ENCODE results near the gene EVI2B. TPM values are rescaled to one million over a fixed set of nuclear protein-coding genes. Genes with fewer than 3 reads are reported as not detected.
"Not testable (repeated sequence)": the region's sequence is repeated elsewhere in the genome, so short reads cannot be mapped to it uniquely, and the experiment has no call there.

The EVI2B gene
- total and polyA plus RNA-seq, 2 experiments from 2014 or later, result 0.22 to 0.49 TPM

DNA sequence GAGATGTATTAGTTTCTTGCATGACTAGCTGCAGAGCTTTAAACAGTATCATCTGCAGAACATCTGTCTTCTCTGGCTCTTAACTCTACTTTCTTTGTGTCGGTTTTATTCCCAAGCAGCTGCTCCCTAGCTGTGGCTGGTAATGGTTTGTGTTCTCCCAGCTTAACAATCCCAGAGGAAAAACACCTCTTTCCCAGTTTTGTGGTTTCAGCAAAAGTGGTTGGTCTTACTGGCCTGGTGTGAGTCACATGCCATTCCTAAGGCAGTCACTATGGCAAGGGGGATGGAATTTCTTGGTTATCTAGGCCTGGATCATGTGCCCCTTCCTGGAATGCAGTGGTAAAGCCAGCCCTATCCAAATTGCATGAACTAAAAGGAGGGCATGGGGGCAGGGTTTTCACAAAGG is 44.3 kb downstream of the EVI2B start:
- Histone ChIP-seq H4K20me1 (ENCODE audit: insufficient read depth) (no peaks in the 10 kb centered on the region), H3K36me3 (ENCODE audit: low read depth) (peaks cover 3% of the 10 kb centered on the region; the same call in 1 of the 2 replicates), H3K4me1 (ENCODE audit: insufficient read depth) (peaks cover 47% of the 10 kb centered on the region), H2AFZ (no peak overlapping the region), H3K9ac (no peak overlapping the region), H3K4me3 (peak overlapping the region; percentile 34; the same call in 1 of the 2 replicates), H3K27ac (peak overlapping the region; percentile 61), H3F3A (ENCODE audit: insufficient read depth) (peaks cover 46% of the 10 kb centered on the region), H3K4me2 (ENCODE audit: unreplicated experiment) (peak overlapping the region; percentile 62), H3K9me3 (ENCODE audit: low read depth) (no peaks in the 10 kb centered on the region), H3K79me2 (ENCODE audit: insufficient read depth) (no peaks in the 10 kb centered on the region), H3K9me2 (ENCODE audit: insufficient read depth) (peaks cover 4% of the 10 kb centered on the region; the same call in 1 of the 2 replicates), H3K27me3 (replicated peaks; ENCODE audit: insufficient read depth) (no peaks in the 10 kb centered on the region)
- DNase-seq, result peak; percentile 93
- TF ChIP-seq EZH2 (IDR thresholded peaks at IDR 0.05; ENCODE audit: insufficient read depth, poor library complexity, severe bottlenecking) (no peak), EZH2phosphoT487 (IDR thresholded peaks at IDR 0.05; ENCODE audit: insufficient read depth, low read depth) (no peak)
- in situ Hi-C loops (cut with MboI), result no loop called here
- 0 to 2% methylated on average over 1 of the region's 1 CpG for WGBS, 2 experiments (ENCODE audit: low coverage in 1 of 2, low lambda C conversion rate in 2 of 2, missing lambda C conversion rate in 2 of 2)

DNA sequence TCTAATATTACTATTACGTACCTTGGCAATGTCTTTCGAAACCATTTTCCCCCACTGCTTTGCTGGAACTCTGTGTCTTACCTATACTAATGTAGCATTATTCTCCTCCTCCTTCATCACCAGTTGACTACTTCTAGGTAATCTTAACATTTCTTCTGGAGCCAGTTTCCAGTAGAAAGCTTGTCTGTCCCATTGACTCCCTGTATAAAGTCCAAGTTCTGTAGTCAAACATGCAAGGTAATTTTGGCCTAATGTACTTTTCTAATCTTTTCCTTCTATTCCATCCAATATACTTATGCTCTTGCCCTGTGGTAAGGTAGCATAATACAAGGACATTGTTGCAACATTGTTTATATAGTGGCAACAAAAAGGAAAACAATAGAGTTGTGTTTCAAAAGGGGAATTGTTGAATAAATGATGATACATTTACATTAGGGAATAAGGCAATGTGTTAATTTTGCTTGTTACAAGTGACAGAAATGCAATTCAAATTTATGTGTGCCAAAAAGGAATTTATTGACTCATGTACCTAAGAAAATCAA is 44.7 kb downstream of the EVI2B start:
- Histone ChIP-seq H3K36me3 (ENCODE audit: low read depth) (peaks cover 3% of the 10 kb centered on the region; the same call in 1 of the 2 replicates), H3K9me3 (ENCODE audit: low read depth) (no peaks in the 10 kb centered on the region), H3K27me3 (replicated peaks; ENCODE audit: insufficient read depth) (no peaks in the 10 kb centered on the region), H3K79me2 (ENCODE audit: insufficient read depth) (no peaks in the 10 kb centered on the region), H3K9ac (no peak overlapping the region), H3F3A (ENCODE audit: insufficient read depth) (peaks cover 42% of the 10 kb centered on the region), H3K27ac (peak overlapping the region; percentile 61), H3K4me2 (ENCODE audit: unreplicated experiment) (peak overlapping the region; percentile 62), H4K20me1 (ENCODE audit: insufficient read depth) (no peaks in the 10 kb centered on the region), H3K4me3 (peak overlapping the region; percentile 34; the same call in 1 of the 2 replicates), H3K9me2 (ENCODE audit: insufficient read depth) (peaks cover 4% of the 10 kb centered on the region; the same call in 1 of the 2 replicates), H3K4me1 (ENCODE audit: insufficient read depth) (peaks cover 42% of the 10 kb centered on the region), H2AFZ (no peak overlapping the region)
- WGBS, 2 experiments (ENCODE audit: low coverage in 1 of 2, low lambda C conversion rate in 2 of 2, missing lambda C conversion rate in 2 of 2), result 98 to 100% methylated on average over 2 of the region's 2 CpGs
- in situ Hi-C loops (cut with MboI), result no loop called here
- no peak for TF ChIP-seq EZH2phosphoT487 (IDR thresholded peaks at IDR 0.05; ENCODE audit: insufficient read depth, low read depth)
- TF ChIP-seq EZH2 (IDR thresholded peaks at IDR 0.05; ENCODE audit: insufficient read depth, poor library complexity, severe bottlenecking), result no peak
- peak; percentile 46 for DNase-seq

DNA sequence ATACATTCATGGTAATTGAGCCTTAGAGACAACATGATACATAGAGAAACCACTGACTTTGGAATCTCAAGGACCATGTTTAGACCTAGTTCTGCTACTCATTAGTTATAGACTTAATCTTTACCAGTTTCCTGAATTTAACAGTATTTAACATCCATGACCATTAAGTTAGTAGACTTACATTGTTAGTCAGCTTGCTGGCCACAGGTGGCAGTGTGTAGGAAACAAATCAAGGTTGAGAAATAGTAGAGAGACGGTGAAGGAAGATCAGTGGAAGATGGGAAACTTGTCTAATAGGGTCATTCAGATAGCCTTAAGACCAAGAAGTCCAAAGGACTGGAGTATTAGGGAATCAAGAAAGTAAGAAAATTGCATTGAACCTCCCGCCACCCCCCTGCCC is 47.8 kb downstream of the EVI2B start:
- in situ Hi-C loops (cut with MboI), result no loop called here
- Histone ChIP-seq H3K4me2 (ENCODE audit: unreplicated experiment) (no peak overlapping the region), H3K4me1 (ENCODE audit: insufficient read depth) (peaks cover 32% of the 10 kb centered on the region), H2AFZ (no peak overlapping the region), H3K9ac (no peak overlapping the region), H3K4me3 (no peak overlapping the region), H3F3A (ENCODE audit: insufficient read depth) (peaks cover 32% of the 10 kb centered on the region), H3K27me3 (replicated peaks; ENCODE audit: insufficient read depth) (no peaks in the 10 kb centered on the region), H4K20me1 (ENCODE audit: insufficient read depth) (no peaks in the 10 kb centered on the region), H3K27ac (no peak overlapping the region), H3K9me2 (ENCODE audit: insufficient read depth) (no peaks in the 10 kb centered on the region; the same call in 1 of the 2 replicates), H3K9me3 (ENCODE audit: low read depth) (no peaks in the 10 kb centered on the region), H3K79me2 (ENCODE audit: insufficient read depth) (no peaks in the 10 kb centered on the region), H3K36me3 (ENCODE audit: low read depth) (peaks cover 13% of the 10 kb centered on the region; the same call in 1 of the 2 replicates)
- no peak for DNase-seq
- 97 to 98% methylated on average over 2 of the region's 2 CpGs for WGBS, 2 experiments (ENCODE audit: low coverage in 1 of 2, low lambda C conversion rate in 2 of 2, missing lambda C conversion rate in 2 of 2)
- no peak for TF ChIP-seq EZH2 (IDR thresholded peaks at IDR 0.05; ENCODE audit: insufficient read depth, poor library complexity, severe bottlenecking)
- no peak for TF ChIP-seq EZH2phosphoT487 (IDR thresholded peaks at IDR 0.05; ENCODE audit: insufficient read depth, low read depth)

DNA sequence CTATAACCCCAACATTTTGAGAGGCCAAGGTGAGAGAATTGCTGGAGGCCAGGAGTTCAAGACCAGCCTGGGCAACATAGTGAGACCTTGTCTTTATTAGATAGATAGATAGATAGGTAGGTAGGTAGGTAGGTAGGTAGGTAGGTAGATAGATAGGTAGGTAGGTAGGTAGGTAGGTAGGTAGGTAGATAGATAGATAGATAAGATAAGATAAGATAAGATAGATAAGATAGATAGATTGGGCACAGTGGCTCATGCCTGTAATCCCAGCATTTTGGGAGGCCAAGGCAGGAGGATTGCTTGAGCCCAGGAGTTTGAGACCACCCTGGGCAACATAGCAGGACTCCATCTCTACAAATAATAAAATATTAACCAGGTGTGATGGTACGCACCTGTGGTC is 50.9 kb downstream of the EVI2B start:
- H3K27me3 ChIP-seq (replicated peaks; ENCODE audit: insufficient read depth); H3F3A ChIP-seq (ENCODE audit: insufficient read depth); H3K9me2 ChIP-seq (ENCODE audit: insufficient read depth); H3K4me3 ChIP-seq; H2AFZ ChIP-seq; H4K20me1 ChIP-seq (ENCODE audit: insufficient read depth); H3K27ac ChIP-seq; in situ Hi-C loops (cut with MboI); H3K79me2 ChIP-seq (ENCODE audit: insufficient read depth); H3K9me3 ChIP-seq (ENCODE audit: low read depth); H3K4me1 ChIP-seq (ENCODE audit: insufficient read depth); H3K4me2 ChIP-seq (ENCODE audit: unreplicated experiment); DNase-seq; H3K9ac ChIP-seq: not testable (repeated sequence)
- 92 to 100% methylated on average over 1 of the region's 1 CpG for WGBS, 2 experiments (ENCODE audit: low coverage in 1 of 2, low lambda C conversion rate in 2 of 2, missing lambda C conversion rate in 2 of 2)
- peaks cover 37% of the 10 kb centered on the region for H3K36me3 ChIP-seq (ENCODE audit: low read depth)

Data from GM23248 (cell line).